ENCODE results near the gene PTPRN. TPM values are rescaled to one million over a fixed set of nuclear protein-coding genes. Genes with fewer than 3 reads are reported as not detected.

Gene PTPRN
- polyA plus RNA-seq, 1 donor (not counting 4 experiments of a cell fraction or from before 2014, with no cell fraction given) = not detected

DNA sequence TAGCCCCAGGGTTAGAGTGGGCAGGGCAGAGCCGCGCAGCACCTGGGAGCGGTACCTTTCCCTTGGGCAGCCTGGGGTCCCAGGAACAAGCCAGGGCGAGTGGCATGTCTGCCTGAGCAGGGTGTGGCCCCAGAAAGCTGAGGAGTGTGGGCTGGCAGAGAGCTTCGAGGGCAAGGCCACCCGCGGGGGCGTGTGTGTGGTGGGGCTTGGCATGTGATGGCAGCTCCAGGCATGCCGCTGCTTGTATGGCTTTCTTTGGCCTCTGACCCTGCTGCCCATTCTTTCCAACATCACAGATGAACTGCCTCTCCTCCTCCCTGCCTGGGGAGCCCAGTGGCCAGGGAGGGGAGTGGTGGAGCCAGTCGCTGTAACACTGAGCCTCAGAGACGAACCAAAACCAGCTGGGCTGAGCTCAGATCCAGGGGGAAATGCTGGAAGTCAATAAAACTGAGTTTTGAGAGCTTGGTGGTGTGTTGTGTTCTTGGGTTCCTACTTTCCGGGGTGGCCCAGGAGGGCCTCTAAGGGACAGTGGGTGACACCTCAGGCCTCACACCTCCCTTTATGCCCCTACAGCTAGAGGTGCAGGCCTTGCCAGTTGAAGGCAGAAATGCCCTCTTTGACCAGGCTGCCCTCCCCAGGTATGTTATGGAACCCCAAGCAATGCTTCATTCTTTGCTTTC is 22.6 kb downstream of the PTPRN start:
- TF ChIP-seq, protein P1, sequence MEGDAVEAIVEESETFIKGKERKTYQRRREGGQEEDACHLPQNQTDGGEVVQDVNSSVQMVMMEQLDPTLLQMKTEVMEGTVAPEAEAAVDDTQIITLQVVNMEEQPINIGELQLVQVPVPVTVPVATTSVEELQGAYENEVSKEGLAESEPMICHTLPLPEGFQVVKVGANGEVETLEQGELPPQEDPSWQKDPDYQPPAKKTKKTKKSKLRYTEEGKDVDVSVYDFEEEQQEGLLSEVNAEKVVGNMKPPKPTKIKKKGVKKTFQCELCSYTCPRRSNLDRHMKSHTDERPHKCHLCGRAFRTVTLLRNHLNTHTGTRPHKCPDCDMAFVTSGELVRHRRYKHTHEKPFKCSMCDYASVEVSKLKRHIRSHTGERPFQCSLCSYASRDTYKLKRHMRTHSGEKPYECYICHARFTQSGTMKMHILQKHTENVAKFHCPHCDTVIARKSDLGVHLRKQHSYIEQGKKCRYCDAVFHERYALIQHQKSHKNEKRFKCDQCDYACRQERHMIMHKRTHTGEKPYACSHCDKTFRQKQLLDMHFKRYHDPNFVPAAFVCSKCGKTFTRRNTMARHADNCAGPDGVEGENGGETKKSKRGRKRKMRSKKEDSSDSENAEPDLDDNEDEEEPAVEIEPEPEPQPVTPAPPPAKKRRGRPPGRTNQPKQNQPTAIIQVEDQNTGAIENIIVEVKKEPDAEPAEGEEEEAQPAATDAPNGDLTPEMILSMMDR (optimal IDR thresholded peaks at IDR 0.05 in 1 of 3, IDR thresholded peaks at IDR 0.05 in 1 of 3, conservative IDR thresholded peaks at IDR 0.05 in 1 of 3; ENCODE audit: extremely low read depth in 1 of 3, insufficient read depth in 2 of 3, low read length in 3 of 3) = no peak
- no peak for TF ChIP-seq EZH2 (IDR thresholded peaks at IDR 0.05; ENCODE audit: low read length)
- Histone ChIP-seq H3K27ac (ENCODE audit: control insufficient read depth, insufficient read depth, low read length) (peak overlapping the region; percentile 72), H2AFZ (ENCODE audit: control insufficient read depth, low read length) (peak overlapping the region; percentile 74), H3K4me1 (ENCODE audit: control insufficient read depth, extremely low read depth, insufficient read depth, low read length) (peaks cover 36% of the 10 kb centered on the region), H3K27me3 (ENCODE audit: control insufficient read depth, extremely low read depth, insufficient read depth, low read length) (no peaks in the 10 kb centered on the region), H3K9ac (ENCODE audit: control insufficient read depth, extremely low read depth, insufficient read depth, low read length) (peak overlapping the region; percentile 52), H3K4me2 (ENCODE audit: control insufficient read depth, extremely low read depth, insufficient read depth, low read depth, low read length) (peak overlapping the region; percentile 80), H3K9me3 (ENCODE audit: control insufficient read depth, low read depth, low read length) (no peaks in the 10 kb centered on the region), H4K20me1 (ENCODE audit: control insufficient read depth, extremely low read depth, insufficient read depth, low read length) (no peaks in the 10 kb centered on the region), H3K9me1 (ENCODE audit: control insufficient read depth, extremely low read depth, insufficient read depth, low read length) (no peaks in the 10 kb centered on the region), H3K36me3 (ENCODE audit: control insufficient read depth in 2 of 2, extremely low read depth in 1 of 2, insufficient read depth in 2 of 2, low read length in 2 of 2) (peaks cover 15 to 19% of the 10 kb centered on the region in 2 experiments), H3K4me3 (ENCODE audit: control insufficient read depth in 2 of 3, extremely low read depth in 1 of 3, insufficient read depth in 2 of 3, low read depth in 1 of 3, low read length in 3 of 3) (peak overlapping the region in 2 of 3 experiments; percentile 24 to 50), H3K79me2 (ENCODE audit: control insufficient read depth, insufficient read depth, low read length) (no peaks in the 10 kb centered on the region)
- DNase-seq (ENCODE audit: low read depth, low spot score) = no peak
- dilution Hi-C loops (cut with MboI; ENCODE audit: extremely low pct_ligation_motif_present, low sequenced_read_pairs) = no loop called here
- no peak for FAIRE-seq

DNA sequence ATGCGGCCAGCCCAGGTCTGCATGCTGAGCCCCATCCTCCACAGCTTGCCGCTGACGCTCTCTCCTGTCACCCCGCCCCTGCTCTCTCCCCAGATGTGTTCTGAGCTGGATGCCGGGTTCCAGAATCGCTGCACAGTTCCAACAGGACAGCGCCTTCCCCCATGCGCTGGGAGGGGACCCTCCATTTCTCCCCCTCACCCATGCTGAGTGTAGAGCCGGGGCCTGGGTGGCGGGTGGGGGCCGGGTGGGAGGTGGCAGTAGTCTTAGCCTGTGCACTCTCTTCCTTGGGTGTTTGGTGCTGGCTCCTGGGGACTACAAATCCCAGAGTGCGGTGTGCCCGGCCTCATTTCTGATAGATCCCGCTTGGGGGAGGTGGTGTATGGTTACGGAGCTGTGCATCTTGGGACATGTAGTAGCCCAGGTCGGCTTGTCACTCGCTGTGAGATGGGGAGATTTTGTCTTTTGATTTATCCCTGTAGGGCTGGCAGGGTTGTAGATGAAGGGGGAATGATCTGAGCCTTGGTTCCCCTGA is 23.2 kb downstream of the PTPRN start:
- FAIRE-seq (peak; percentile 89), DNase-seq (ENCODE audit: low read depth, low spot score) (no peak)
- Histone ChIP-seq H3K4me3 (ENCODE audit: control insufficient read depth in 2 of 3, extremely low read depth in 1 of 3, insufficient read depth in 2 of 3, low read depth in 1 of 3, low read length in 3 of 3) (peak overlapping the region in 2 of 3 experiments; percentile 30 to 52), H3K36me3 (ENCODE audit: control insufficient read depth in 2 of 2, extremely low read depth in 1 of 2, insufficient read depth in 2 of 2, low read length in 2 of 2) (peaks cover 20 to 24% of the 10 kb centered on the region in 2 experiments), H3K4me2 (ENCODE audit: control insufficient read depth, extremely low read depth, insufficient read depth, low read depth, low read length) (peak overlapping the region; percentile 80), H3K27ac (ENCODE audit: control insufficient read depth, insufficient read depth, low read length) (peak overlapping the region; percentile 72), H4K20me1 (ENCODE audit: control insufficient read depth, extremely low read depth, insufficient read depth, low read length) (no peaks in the 10 kb centered on the region), H3K9ac (ENCODE audit: control insufficient read depth, extremely low read depth, insufficient read depth, low read length) (peak overlapping the region; percentile 69), H3K27me3 (ENCODE audit: control insufficient read depth, extremely low read depth, insufficient read depth, low read length) (no peaks in the 10 kb centered on the region), H2AFZ (ENCODE audit: control insufficient read depth, low read length) (peak overlapping the region; percentile 74), H3K79me2 (ENCODE audit: control insufficient read depth, insufficient read depth, low read length) (no peaks in the 10 kb centered on the region), H3K4me1 (ENCODE audit: control insufficient read depth, extremely low read depth, insufficient read depth, low read length) (peaks cover 36% of the 10 kb centered on the region), H3K9me3 (ENCODE audit: control insufficient read depth, low read depth, low read length) (no peaks in the 10 kb centered on the region), H3K9me1 (ENCODE audit: control insufficient read depth, extremely low read depth, insufficient read depth, low read length) (no peaks in the 10 kb centered on the region)
- dilution Hi-C loops (cut with MboI; ENCODE audit: extremely low pct_ligation_motif_present, low sequenced_read_pairs) = no loop called here
- no peak for TF ChIP-seq EZH2 (IDR thresholded peaks at IDR 0.05; ENCODE audit: low read length)
- TF ChIP-seq, protein P1 (optimal IDR thresholded peaks at IDR 0.05 in 1 of 3, IDR thresholded peaks at IDR 0.05 in 1 of 3, conservative IDR thresholded peaks at IDR 0.05 in 1 of 3; ENCODE audit: extremely low read depth in 1 of 3, insufficient read depth in 2 of 3, low read length in 3 of 3) = no peak

All from keratinocyte (primary cell).